RWPE1 (cell line): ENCODE results near the gene TNFAIP1.
A peak's percentile ranks its signal among the peaks of the same experiment; 100 is the strongest.

ENCODE experiments used
- CTCF ChIA-PET: fragments of 350-600 bp; sonication (Branson Sonifier 250); formaldehyde crosslinking; extraction: SDS; loops from one replicate; lab custom pipeline; 2021; lab: Yijun Ruan, JAX
- POLR2A ChIA-PET: fragments of 400-600 bp; formaldehyde crosslinking; extraction: SDS; loops from one replicate; lab custom pipeline; 2020; ENCODE audit warnings: antibody characterized with exemption; ENCODE audit not compliant: low non-redundant PET; lab: Yijun Ruan, JAX
- DNase-seq: peaks from one replicate; pipeline ENCODE4 v3.0.0; 2012; ENCODE audit warnings: low spot score
- H3K27ac ChIP-seq: fragments of 450-650 bp; 2 replicates; pipeline ENCODE4 v1.5.1; 2017
- CTCF ChIP-seq: fragments of 450-650 bp; conservative IDR thresholded peaks from 2 replicates; pipeline ENCODE4 v1.5.1; 2017; ENCODE audit warnings: low read depth, mild to moderate bottlenecking

The TNFAIP1 gene

GRCh38 chr17:28342313-28342712 lies 6.8 kb downstream of the TNFAIP1 start:
- peak overlapping the region; percentile 95; the same call in 1 of the 2 replicates for H3K27ac ChIP-seq
- no peak for TF ChIP-seq CTCF
- POLR2A ChIA-PET = no interaction called here
- CTCF ChIA-PET = no interaction called here
- DNase-seq = no peak

- ChIA-PET POLR2A (no interaction called here), CTCF (no interaction called here)
- no peak for DNase-seq
- peak overlapping the region; percentile 95 for H3K27ac ChIP-seq
- no peak for TF ChIP-seq CTCF
Observed at GRCh38 chr17:28343491-28343932, 8.0 kb downstream of the TNFAIP1 start.

- TF ChIP-seq CTCF = no peak
- H3K27ac ChIP-seq = peak overlapping the region; percentile 95
- CTCF ChIA-PET = no interaction called here
- POLR2A ChIA-PET = no interaction called here
- no peak for DNase-seq
Observed at GRCh38 chr17:28344011-28344410, 8.4 kb downstream of the TNFAIP1 start.

- H3K27ac ChIP-seq = peak overlapping the region; percentile 95
- ChIA-PET CTCF (no interaction called here), POLR2A (no interaction called here)
- DNase-seq = no peak
- TF ChIP-seq CTCF = no peak
Observed at GRCh38 chr17:28344435-28344901, 8.9 kb downstream of the TNFAIP1 start.

GRCh38 chr17:28345419-28346198 lies 10.0 kb downstream of the TNFAIP1 start:
- CTCF ChIA-PET = interaction anchor here (1.2 kb wide), 1 partner anchor 10 kb away, joined by 3 read pairs; the partner anchor contains the start of gene TNFAIP1
- peak overlapping the region; percentile 95 for H3K27ac ChIP-seq
- POLR2A ChIA-PET = interaction anchor here (2.1 kb wide), 1 partner anchor 10 kb away, joined by 9 read pairs; the partner anchor contains the start of genes IFT20 and TNFAIP1
- no peak for DNase-seq
- TF ChIP-seq CTCF = no peak

GRCh38 chr17:28346199-28346580 lies 10.6 kb downstream of the TNFAIP1 start:
- no peak for TF ChIP-seq CTCF
- CTCF ChIA-PET = interaction anchor here (1.2 kb wide), 1 partner anchor 10 kb away, joined by 3 read pairs; the partner anchor contains the start of gene TNFAIP1
- no peak for DNase-seq
- H3K27ac ChIP-seq = peak overlapping the region; percentile 95
- POLR2A ChIA-PET = interaction anchor here (2.1 kb wide), 1 partner anchor 11 kb away, joined by 9 read pairs; the partner anchor contains the start of genes IFT20 and TNFAIP1
